SK-N-DZ (cell line): Measurements from ENCODE around the gene COG7.
"Not testable (repeated sequence)": the region's sequence is repeated elsewhere in the genome, so short reads cannot be mapped to it uniquely, and the experiment has no call there.

ENCODE experiments used
- DNase-seq: peaks from one replicate; pipeline ENCODE4 v3.0.0-alpha.2; 2015; ENCODE audit warnings: low spot score

Gene COG7

DNA sequence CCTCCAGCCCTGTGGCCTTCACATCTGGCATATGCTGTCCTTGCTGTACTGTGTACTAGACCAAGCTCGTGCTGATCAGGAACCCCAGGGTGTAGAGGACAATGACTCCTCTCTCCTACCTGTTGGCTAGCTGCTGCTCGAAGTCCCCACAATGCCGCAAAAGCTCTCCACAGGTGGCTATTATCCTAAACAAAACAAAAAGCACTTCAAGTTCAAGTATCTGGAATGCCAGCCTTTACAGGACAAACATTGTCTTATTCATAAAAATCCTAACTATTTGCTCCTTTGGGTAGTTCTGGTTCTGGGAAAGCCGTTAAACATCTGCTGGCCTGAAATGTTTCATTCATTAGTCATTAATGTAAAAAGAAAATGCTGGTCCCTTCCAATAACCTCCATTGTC, 42.8 kb downstream of the COG7 start:
- no peak for DNase-seq

- DNase-seq: no peak
Observed at GRCh38 chr16:23409522-23409921, 43.5 kb downstream of the COG7 start.

GRCh38 chr16:23408823-23409298, 44.1 kb downstream of the COG7 start:
- no peak for DNase-seq

- no peak for DNase-seq
Observed at GRCh38 chr16:23408242-23408822, 44.7 kb downstream of the COG7 start.

DNA sequence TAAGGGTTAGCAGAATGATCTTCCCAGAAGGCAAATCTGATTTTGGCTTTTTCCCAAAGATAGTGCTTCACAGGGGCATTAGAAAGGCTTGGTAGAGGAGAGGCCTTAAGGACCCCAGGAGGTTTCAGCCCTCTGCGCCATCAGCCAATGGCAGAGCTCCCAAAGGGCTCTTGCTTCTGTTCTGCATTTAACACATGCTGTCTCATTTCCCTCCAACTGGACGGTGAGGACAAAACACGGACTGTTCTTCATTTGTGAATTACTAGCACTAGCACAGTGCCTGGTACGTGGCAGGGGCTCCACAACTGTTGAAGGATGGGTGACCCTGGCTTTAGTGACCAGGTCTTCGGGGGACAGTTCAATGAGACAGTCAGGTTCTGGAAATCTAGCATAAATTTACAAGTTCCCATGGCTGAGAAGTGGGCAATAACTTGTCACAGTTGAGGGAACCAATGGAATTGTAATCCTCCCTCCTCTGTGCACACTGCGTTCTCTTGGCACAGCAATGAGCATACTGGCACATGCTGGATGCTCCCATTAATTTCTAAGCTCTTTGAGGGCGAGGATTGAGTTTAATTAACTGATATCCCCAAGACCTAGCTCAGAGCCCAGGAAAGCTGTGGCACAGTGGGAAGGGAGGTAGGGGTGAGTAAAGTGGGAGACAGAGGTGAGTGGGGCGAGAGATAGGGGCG, 45.4 kb downstream of the COG7 start:
- no peak for DNase-seq

GRCh38 chr16:23406546-23407240, 46.3 kb downstream of the COG7 start:
- no peak for DNase-seq

- no peak for DNase-seq
Observed at GRCh38 chr16:23406024-23406423, 47.0 kb downstream of the COG7 start.

DNA sequence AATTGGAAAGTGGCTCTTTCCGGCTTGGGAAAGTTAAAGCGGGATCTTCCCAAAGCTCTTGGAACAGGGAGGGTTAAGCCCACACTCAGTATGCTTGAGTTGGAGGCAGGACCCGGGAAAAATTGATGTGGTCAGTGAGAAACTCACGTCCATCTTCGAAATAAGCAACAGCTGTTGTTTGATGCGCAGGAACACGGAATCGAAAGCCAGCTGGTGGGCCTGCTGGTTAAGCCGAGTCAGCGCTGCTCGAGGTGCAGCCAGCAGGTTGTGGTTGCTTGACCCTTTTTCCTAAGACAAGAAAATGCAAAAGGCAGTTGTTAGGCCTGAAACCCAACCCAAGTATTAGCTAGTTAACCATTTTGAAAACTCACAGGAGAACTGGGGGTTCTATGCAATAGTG, 49.4 kb downstream of the COG7 start:
- DNase-seq: no peak

DNA sequence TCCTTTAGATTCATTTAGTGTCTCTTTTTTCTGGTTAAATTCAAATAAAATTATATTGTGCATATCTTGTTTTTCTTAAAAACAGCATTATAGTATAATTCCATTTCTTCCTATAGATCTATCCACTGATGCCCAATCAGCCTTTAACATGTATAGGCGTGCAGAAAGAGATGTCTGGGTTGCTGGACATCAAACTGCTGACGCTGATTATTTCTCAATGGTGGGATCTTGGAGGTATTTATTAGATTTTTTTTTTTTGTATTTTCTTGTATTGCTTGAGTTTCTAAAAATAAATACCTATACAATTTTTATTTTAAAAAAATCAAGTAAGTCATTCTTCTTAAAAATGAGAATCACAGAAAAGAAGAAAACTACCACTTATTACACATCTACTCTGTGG, 50.9 kb downstream of the COG7 start:
- no peak for DNase-seq

- DNase-seq: no peak
Observed at GRCh38 chr16:23401139-23401538, 51.9 kb downstream of the COG7 start.

DNA sequence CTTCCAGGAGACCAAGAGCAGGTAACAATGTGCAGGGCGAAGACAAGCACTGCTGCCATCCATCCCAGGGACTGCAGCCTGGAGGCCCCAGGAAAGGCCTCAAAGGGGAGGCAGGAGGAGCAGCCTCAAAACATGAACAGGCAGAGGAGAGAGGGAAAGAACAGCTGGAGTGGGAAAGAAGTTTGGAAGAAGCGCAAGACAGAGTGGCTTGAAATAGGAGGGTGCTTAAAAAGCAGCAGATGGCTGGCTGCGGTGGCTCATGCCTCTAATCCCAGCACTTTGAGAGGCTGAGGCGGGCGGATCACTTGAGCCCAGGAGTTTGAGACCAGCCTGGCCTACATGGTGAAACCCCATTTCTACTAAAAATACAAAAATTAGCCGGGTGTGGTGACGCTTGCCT, 52.5 kb downstream of the COG7 start:
- not testable (repeated sequence) for DNase-seq

DNA sequence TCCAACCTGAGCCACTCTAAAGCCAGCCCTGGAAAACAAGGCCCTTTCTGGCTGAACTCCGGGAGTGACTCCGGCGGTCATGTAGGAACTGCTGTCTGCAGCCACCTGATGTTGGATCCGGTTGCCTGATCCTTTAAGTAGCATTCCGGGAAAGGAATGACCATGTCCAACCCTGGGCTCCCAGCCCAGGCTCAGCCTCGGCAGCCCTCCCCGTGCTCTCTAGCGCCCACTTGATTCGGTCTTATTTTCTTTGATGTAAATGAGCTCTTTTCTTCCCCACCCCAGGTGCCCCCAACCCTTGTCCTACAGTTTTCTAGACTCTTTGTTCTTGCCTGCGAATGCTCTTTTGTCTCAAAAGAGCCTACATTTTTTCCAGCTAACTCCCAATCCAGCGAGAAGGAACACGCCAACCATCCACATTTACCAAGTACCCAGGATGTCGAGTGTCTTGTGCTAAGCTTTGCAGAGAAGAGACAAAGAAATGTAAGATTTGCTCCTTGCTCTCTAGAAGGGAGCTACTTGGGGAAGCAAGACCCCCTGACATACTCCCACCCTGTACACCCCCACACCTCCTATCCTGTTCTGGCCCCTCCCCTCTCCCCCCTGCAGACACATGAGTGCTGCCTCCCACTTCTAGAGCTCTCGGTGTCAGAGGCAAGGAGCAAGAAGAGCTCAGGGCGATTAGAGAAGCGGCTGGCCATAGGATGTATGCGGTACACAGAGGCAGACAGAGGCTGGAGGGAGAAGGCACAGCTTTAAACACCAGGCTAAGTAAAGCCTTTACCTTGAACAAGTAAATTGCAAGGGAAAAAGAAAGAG, 53.8 kb downstream of the COG7 start:
- DNase-seq: no peak

DNA sequence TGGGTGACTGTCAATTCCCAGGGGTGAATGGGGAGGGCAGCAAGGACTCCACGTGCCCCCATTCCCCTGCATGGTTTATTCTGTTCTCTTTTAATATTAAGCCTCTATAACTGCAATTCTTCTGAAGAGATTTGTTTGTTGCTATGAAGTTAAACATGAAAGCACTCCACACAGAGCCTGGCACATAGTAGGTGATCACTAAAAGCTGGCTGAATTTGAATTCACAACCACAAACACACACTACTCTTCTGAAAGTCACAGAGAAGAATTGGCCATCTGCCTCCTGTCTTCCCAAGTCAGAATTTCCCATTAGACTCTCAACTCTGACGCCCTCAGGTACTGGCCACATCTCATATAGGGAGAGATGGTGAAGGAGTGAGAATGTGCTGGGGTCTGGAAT, 55.5 kb downstream of the COG7 start:
- DNase-seq: no peak

DNA sequence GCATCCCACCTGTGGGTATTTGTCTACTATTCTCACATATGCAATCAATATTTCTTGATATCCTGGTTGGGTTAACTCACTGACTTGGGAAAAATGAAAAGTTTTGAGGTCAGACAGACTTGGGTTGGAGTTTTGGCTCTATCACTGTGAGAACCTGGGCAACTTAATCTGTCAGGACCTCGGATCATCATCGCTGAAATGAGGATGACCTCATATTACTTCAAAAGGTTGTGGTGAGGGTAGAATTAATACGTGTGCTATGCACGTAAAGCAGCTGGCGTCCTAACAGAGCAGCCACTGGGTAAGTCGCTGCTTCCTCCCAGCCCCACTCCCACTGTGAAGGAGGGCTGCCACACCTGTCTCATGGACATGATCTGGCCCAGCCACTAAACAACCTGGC, 57.3 kb downstream of the COG7 start:
- DNase-seq: no peak

GRCh38 chr16:23394141-23394831, 58.7 kb downstream of the COG7 start:
- DNase-seq: no peak

- DNase-seq: no peak
Observed at GRCh38 chr16:23392223-23392600, 60.8 kb downstream of the COG7 start.

DNA sequence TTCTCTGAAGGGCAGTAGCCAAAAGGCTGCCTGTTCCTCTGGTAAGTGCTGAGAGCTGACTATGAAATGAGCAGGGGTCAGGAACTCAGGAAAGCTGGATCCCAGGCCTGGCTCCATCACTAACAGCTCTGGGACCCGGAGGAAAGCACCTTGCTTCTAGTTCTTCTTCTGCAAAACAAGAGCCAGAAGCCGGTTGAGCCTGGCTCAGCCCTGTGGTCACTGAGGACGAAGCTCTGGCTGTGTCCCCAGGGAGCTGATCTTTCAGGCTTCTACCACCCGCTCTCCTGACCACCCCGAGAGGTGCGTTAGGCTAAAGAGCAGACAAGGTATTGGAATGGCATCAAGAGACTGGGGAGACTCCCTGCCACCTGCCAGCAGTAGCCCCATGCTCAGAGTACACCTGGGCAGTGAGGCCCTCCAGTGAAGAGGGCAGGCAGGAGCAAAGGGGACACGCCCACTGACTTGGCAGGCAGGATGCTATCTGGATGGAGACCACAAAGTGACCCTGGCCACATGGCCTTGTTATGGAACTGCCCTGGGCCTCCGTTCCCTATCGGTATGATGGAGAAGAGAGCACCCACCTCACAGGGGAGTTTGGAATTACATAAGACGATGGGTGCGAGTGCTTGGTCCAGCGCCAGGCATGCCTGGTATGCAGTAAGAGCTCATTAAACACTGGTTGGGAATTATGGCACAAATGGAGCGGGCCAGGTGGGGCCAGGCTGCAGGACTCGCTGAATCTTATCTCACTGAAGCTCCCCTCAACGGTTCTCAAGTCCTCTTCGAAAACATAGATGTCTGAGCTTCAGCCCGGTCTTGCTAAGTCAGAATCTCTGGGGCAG, 61.4 kb downstream of the COG7 start:
- no peak for DNase-seq

- not testable (repeated sequence) for DNase-seq
Observed at GRCh38 chr16:23389936-23390335, 63.1 kb downstream of the COG7 start.

GRCh38 chr16:23389201-23389600, 63.8 kb downstream of the COG7 start:
- no peak for DNase-seq

- no peak for DNase-seq
Observed at GRCh38 chr16:23388786-23389185, 64.2 kb downstream of the COG7 start.

DNA sequence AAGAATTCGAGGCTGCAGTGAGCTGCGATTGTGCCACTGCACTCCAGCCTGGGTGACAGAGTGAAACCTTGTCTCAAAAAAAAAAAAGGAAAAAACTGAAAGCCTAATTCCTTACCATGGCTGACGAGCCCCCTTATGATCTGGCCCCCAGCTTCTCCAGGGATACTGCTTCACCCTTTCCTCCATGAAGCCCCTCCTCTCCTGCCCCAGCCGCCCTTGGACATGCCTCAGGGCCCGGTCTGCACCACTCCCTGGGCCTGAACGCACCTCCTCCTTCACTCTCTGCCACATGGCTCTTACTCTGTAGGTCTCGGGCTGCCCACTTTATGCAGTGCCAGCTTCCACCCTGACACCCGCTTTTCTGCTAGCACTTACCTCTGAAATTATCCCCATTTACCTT, 65.3 kb downstream of the COG7 start:
- DNase-seq: no peak
